HG03097 (cell line): ENCODE results near the gene METTL8.

Experiments
- ATAC-seq: cut with Tn5 transposase; IDR thresholded peaks from one replicate; pipeline ENCODE4 v1.9.1; 2021; ENCODE audit not compliant: unreplicated experiment, low FRiP score

The METTL8 gene

GRCh38 chr2:171347591-171348032 lies 86.2 kb downstream of the METTL8 start:
- no peak for ATAC-seq

- no peak for ATAC-seq
Observed at GRCh38 chr2:171346723-171347557, 86.8 kb downstream of the METTL8 start.

GRCh38 chr2:171345971-171346722 lies 87.6 kb downstream of the METTL8 start:
- ATAC-seq = no peak

GRCh38 chr2:171344182-171344581 lies 89.6 kb downstream of the METTL8 start:
- ATAC-seq = no peak

- no peak for ATAC-seq
Observed at GRCh38 chr2:171342067-171342413, 91.8 kb downstream of the METTL8 start.

GRCh38 chr2:171341394-171342066 lies 92.3 kb downstream of the METTL8 start:
- no peak for ATAC-seq

- no peak for ATAC-seq
Observed at GRCh38 chr2:171334946-171335345, 98.8 kb downstream of the METTL8 start.

GRCh38 chr2:171334171-171334570 lies 99.6 kb downstream of the METTL8 start:
- no peak for ATAC-seq

GRCh38 chr2:171330155-171330956 lies 103.4 kb downstream of the METTL8 start:
- ATAC-seq = no peak

- no peak for ATAC-seq
Observed at GRCh38 chr2:171327043-171327496, 106.7 kb downstream of the METTL8 start.

GRCh38 chr2:171325886-171326585 lies 107.8 kb downstream of the METTL8 start:
- no peak for ATAC-seq

- ATAC-seq = no peak
Observed at GRCh38 chr2:171323971-171324528, 109.7 kb downstream of the METTL8 start.

GRCh38 chr2:171322928-171323327 lies 110.9 kb downstream of the METTL8 start:
- no peak for ATAC-seq

GRCh38 chr2:171320731-171321130 lies 113.1 kb downstream of the METTL8 start:
- no peak for ATAC-seq

GRCh38 chr2:171320208-171320621 lies 113.6 kb downstream of the METTL8 start:
- ATAC-seq = no peak

GRCh38 chr2:171319164-171319810 lies 114.5 kb downstream of the METTL8 start:
- peak; percentile 51 for ATAC-seq

GRCh38 chr2:171318463-171318934 lies 115.3 kb downstream of the METTL8 start:
- ATAC-seq = no peak

- no peak for ATAC-seq
Observed at GRCh38 chr2:171317492-171318125, 116.2 kb downstream of the METTL8 start.
